GM21737 (cell line): ENCODE data around the gene COL7A1.

ENCODE experiments used
- ATAC-seq: cut with Tn5 transposase; IDR thresholded peaks from one replicate; pipeline ENCODE4 v1.9.1; 2021; ENCODE audit warnings: mild to moderate bottlenecking, moderate library complexity; ENCODE audit not compliant: unreplicated experiment

COL7A1 gene

DNA sequence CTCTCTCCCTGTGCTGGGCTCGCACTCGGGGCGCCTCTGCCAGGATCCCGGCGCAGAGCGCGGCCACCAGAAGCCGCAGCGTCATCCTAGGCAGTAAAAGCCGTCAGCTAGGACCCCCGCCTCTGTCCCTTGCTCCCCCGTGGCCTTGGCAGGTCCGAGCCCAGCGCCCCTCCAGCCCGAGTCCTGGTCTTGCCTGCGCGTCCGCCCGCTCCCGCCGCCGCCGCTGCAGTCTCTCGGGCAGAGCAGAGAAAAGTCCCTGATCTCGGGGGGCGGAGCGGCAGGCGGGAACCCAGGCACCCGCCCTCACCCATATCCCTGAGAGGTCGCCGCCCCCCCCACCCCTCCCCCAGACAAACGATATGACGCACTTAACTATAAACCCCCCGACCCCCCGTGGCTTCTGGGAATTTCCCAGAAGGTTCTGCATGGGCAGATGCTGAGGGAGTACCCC, at the start of gene COL7A1:
Gene COL7A1, minus strand, starts transcription at position 255 of the 451 bp plus-strand sequence. Its CDS starts 170 bp downstream, at position 85.
- ATAC-seq: no peak

DNA sequence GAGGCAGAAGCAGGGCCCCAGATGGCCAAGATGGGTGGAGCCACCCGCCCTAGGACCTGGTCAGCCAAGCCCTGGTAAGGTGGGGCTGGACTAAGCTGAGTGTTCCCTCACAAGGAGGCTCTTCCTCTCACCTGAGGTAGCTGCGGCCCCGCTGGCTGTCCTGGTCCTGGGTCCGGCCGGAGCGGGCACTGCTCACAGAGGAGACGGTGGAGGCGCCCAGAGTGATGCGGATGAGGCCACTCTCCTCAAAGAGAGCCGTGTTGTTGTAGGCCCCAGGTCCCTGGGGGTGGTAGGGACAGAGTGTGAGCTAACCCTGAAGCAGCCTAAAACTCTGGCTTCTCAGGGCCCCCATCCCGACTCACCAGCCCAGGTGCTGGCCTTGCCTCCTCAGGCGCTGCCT, 47.5 kb upstream of the COL7A1 start:
- ATAC-seq: no peak

DNA sequence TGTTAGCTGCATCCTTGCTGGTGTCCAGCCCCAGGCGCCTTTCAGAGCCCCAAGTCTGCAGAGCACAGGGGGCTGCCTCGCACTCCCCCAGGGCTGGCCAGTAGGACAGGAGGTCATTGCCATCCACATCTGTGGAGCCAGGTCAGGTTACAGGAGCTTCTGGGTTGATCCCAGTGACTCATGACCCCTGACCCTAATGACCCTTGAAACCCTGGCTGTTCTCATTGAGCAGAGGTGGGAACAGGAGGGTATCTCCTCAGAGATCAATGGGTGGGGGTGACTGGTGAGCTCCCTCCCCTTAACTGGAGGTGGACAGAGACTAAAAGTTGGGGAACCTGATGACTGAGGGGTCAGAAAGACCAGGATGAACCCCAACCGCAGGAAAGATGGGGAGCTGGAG, 46.3 kb upstream of the COL7A1 start:
- no peak for ATAC-seq

DNA sequence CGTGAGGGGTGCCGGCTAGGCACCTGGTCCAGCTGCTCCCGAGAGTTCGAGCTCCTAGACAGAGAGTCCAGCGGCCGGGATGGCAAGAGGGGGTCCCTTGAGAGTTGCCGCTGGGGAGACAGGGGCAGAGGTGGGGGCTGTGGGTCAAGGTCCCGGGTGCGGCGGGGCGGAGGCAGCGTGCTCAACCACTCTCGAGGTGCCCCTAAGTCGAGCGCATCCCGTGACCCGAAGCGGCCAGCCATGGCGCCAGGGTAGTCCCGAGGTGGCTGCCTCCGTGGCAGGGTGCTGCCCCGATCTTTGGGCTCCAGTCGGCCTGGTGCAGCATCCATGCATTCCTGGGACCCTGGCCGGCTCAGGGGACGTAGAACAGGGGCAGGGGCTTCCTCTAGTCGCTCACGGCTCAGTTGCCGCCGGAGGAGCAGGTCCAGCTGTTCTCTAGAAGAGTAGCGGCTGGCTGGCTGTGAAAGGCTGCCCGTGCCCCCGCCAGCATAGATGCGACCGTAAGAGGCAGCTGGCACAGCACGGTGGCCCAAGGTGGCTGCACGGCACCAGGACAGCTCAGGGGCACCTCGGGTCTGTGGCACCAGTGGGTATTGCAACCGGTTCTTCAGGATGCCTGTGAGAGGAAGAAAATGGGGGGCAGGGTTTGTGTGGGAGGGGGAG, 44.9 kb upstream of the COL7A1 start:
- no peak for ATAC-seq

DNA sequence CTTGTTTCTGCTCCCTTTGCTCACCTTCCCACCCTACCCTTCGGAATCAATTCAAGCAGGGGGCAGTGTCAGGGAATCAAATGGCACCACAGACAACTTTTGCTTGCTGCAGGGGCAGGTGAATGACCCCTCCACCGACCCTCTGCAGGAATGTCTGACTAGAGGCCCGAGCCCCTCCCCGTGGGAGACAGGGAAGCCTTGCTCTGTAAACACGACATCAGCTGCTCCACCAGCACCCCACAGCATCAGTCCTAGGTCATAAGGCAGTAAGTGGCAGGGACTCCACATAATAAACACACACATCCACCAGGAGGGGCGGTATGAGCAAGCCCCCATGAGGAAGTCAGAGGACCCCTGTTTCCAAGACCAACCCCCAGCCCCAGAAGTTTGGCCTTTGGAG, 42.2 kb upstream of the COL7A1 start:
- no peak for ATAC-seq

DNA sequence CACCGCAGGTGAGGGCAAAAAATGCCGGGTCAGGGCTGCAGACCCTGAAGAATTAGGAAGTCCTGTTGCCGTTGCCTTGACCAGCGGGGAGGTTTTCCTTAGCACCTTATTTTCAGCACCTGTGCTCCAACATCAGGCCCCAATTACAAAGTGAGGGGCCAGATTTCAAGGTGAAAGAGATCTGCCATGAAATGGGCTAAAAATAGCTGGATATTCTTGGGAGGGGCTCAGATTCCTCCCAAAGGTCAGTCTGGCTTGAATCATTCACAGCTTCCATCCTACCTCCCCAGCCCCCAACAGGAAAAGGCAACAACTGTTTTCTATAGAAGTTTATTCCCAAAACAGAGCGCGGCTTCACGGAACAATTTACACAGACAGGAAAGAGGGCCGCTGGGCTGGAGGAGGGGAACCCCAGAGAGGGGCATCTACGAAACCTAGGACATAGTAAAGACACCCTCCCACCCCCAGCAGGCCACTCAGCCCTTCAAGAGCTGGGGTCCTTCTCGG, 41.1 kb upstream of the COL7A1 start:
- no peak for ATAC-seq

DNA sequence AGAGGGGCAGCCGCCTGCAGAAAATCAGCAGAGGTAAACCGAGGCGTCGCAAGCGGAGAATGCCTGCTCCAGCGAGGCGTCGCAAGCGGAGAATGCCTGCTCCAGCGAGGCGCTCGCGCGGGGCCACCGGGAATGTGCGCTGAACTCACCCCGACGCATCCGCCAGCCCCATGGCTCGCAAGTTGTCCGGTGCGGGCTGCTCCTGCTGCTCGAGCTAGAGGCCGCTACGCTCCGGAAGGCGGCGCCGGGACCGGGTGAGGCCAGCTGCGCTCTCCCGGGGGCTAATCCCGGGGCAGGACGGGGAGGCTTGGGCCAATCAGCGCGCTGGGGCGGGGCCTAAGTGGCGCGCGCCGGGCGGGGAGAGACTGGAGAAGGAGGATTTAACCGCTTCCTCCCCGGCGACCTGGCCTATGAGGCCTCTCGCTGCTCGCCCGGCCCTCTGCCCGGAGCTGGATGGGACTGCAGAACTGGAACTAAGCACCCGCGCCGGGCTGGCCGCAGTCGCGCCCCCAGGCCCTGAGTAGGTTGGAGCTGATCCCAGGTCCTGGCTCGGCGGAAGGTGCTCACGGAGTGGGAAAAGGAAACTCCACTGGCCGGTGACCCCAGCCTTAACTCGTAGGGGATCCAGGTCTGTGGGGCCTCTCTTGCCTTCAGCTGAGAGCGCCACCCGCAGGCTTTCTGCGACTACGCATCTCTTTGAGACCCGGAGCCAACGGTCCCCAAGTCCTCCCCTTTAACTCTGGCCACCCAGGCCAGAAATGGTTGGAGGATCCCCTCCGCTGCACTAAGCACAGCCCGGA, 40.3 kb upstream of the COL7A1 start, which contains the start of gene SLC26A6:
Gene SLC26A6, minus strand, starts transcription at position 240 of the 800 bp plus-strand sequence. Its CDS starts 68 bp downstream, at position 172.
- peak; percentile 87 for ATAC-seq

DNA sequence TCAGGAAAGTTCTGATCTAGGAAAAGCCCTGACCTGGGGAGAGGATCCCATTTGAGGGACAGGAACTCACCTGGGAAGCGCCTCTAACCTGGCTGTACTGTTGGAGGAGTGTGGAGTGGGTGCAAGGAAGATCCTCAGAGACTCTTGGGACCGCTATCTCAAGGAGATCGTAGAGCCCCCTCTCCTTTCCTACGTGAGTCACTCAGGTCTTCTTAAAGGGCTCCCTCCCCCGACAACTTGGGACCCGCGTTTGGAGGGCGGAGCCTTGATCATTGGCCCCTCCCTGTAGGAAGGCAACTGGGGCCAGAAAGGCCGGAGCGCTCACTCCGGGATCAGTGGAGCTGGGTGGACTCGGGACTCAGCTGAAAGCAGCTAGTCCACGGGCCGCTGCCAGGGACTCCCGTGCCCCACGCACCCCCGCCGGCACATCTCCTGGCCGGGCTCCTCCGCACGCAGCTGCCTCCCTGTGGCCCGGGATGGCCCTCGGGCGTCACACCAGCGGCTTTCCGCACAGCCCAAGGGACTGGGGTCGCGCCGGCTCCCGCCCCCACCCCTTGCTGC, 39.6 kb upstream of the COL7A1 start:
- ATAC-seq: peak; percentile 9

DNA sequence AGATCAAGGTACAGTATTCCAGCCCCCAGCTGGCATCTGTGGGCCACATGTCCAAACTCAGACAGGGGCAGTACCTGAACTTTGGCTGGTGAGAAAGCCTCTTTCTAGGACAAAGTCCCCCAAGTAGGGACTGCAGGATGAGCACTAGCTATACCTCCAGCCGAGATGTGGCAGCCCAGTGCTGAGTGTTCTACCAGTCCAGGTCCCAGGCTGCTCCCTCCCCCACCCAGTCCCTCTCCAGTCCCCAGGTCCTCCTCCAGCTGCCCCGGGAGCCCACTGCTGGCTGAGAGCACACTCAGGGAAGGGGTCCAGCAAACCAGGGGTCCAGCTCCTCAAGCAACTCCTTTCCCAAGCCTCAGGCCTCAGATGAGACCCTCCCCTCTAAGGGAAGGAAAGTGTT, 38.6 kb upstream of the COL7A1 start:
- ATAC-seq: no peak

DNA sequence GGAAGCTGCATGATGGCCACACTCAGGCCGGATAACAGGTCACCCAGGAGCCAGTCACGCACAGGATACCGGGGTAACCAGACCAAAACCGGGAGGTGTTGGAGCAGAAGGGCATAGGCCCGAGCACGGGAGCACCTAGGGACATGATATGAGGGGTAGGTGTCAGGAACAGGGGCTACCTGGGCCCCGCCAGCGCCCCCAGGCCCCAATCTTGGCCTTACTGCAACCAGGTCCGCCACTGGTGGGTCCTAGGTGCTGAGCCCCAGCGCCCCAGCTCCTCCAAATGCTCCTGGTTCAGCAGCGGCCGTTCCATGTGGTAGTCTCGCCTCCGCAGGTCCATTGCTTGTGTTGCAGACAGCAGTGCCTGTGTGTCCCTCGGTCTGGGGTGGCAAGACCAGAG, 38.1 kb upstream of the COL7A1 start:
- no peak for ATAC-seq

DNA sequence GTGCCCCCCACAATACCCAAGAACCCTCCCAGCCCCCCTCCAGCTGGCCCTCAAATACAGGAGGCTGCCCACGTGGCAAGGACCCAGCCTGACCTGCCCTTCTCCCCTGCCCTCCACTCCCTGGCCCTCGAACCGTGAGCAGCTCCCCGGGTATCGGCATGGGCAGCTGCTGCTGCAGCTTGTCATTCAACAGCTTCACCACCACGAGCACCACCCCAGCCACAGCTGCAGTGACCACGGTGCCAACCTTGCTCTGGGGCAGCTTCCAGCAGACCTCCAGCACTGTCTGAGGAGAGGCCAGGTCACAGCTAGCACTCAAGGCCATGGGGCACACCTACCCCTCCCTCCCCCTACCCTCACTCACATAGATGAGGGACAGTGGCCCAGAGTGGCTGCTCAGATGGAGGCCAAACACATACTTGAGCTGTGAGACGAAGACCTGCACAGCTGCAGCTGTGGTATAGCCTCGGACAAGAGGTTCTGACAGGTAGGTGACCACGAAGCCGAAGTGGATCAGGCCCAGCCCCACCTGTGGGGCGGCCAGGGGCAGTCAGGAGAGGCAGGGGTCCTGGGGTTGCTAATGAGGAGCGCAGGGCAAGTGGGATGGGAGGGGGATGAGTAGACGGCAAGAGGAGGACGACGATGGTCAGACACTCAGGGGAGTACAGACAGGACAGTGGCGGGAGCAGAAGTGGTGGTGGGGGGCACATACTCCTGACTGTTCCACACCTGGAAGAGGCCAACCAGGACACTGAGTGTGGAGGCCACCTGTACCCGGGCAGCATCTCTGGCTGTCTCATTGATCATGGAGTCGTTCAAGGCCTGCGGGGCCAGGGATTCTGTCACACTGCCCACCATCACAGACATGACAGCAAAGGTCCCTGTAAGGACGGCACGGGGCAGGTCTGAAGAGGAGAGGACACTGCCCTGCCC, 36.7 kb upstream of the COL7A1 start:
- ATAC-seq: no peak

DNA sequence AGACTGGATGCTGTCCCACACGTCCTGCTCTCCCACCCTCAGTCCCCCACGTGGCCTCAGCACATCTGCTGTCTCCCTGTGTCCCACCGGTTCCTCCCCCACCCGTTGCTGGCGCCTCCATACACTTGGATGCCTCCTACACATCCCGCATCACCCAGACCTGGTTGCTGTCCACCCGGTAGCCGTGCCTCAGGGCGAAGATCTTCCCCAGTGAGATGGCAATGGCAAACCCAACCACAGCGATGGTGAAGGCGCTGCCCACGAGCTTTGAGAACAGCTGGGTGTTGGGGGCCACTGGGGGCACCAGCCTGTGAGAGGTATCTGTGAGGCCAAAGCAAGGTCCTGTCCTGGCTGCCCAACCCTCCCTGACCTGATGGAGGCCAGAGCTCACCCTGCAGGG, 35.7 kb upstream of the COL7A1 start:
- no peak for ATAC-seq

DNA sequence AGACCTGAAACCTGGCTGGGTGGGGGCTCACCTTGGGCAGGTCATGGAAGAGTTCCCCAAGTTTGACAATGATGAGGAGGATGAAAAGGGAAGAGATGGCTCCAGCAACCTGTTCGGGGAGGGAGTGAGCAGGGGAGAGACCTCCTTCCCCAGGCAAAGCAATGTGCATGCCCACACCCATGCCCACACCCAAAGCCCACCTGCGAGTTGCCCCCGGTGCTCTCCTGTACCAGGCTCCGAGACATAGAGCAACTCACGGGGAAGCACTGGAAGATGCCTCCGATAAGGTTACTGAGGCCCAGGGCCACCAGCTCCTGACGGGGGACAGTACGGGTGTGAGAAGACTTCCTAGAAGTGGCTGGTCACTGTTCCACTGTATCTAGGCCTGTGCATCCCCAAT, 35.3 kb upstream of the COL7A1 start:
- no peak for ATAC-seq

DNA sequence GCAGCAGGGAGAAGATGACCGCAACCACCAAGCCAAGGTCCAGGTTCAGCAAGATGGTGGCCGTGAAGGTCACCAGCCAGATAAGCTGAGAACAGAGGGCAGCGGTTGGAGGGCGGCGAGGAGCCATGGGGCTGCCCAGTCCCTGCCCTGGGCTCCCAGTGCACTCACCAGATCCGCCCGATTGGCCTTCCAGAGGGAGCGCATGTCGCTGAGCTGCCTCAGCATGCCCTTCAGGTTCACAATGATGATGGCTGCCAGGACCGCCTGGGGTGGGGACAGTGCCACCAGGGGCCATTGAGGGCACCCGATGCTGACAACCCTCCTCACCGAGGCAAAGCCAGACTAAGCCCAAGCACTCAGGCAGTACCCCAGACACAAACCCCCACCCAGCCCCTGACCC, 34.8 kb upstream of the COL7A1 start:
- ATAC-seq: no peak

DNA sequence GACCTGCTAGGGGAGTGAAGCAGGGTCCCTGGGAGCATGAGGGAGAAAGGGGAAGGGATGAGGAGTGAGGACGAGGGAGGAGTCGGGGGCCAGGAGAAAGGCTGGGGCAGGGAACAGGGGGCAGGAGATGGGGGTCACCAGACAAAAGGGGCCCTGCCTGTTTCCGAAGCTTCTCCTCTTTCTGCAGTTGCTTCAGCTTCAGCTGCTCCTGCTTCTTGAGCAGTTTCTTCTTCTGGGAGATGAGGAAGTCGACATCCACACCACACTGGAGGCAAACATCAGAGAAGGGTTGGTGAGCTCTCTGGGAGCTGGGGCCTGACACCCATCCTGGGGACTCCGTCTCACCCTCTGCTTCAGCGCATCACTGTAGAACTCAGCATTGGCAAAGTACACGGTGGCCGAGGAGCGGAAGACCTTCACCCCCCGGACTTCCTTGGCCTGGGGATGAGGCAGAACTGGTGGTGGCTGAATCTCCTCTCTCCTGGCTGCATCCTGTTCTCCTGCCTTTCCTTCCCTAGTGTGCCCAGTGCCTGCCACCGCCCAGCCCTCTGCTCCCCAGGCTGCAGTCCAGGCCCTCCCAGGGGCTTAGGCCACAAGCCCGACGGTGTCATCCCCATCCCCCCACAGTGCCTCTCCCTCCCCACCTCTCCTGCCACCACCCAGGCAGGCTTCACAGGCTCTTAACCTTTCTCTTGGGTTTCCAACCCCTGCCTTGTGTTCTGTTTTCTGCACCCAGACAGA, 33.3 kb upstream of the COL7A1 start:
- ATAC-seq: no peak

DNA sequence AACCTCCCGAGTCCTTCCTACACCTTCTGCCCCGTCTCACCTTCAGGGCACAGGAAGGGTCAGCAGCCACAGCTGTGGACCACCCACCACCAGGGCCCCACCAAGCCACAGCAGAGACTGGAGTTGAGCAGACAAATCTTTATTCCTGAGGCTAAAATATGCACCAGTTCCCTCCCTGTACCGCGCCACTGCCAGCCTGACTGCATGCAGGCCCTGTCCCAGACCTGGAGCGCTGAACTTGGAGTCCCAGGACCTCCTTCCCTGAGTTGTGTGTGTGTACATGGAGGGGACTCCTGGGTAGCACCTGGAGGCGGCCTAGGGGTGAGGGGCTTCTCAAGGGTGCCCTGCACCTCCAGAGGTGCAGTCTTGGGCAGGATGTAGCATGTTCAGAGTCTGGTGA, 30.5 kb upstream of the COL7A1 start:
- no peak for ATAC-seq

DNA sequence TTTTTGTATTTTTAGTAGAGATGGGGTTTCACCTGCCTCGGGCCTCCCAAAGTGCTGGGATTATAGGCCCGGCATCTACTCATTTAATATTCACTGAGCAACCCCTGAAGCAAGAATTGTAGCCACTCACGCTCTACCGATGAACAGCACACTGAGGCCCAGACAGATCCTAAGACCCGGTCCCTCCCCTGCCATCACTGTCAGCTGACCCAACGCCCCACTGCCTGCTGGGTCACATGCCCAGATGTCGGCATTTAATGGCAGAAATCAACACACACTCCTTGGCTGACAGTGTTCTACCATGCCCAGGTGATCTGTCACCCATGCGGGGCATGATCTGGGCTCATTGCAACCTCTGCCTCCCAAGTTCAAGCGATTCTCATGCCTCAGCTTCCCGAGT, 29.6 kb upstream of the COL7A1 start:
- no peak for ATAC-seq

DNA sequence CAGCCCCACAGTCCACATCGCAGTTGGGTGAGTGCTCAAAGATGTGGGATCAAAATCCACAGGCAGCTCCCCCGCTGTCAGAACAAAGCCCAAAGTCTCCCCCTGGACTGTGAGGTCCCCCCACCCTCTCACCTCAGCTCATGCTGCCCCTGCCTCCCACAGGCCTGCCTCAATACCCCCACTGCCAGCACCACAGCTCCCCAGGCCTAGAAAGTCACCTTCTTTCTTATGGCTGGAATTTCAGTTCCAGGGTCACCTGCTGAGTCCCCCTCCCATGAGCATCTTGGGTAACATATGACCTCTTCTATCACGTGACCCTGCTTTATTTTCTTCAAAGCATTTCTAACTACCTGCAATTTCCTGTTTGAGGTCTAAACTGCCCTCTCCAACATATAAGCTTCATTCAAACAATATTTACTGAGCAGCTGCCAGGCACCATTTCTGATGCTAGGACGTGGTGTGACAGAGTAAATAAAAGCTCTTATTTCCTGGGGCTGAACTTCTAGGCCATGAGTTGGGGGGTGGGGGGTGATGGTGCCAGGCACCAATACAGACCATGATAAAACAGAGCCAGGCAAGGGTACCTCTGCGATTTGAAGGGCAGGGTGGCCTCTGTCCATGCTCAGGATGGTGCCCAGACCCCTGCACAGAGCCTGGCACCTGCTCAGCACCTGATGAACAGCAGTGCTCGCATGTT, 28.9 kb upstream of the COL7A1 start:
- no peak for ATAC-seq

DNA sequence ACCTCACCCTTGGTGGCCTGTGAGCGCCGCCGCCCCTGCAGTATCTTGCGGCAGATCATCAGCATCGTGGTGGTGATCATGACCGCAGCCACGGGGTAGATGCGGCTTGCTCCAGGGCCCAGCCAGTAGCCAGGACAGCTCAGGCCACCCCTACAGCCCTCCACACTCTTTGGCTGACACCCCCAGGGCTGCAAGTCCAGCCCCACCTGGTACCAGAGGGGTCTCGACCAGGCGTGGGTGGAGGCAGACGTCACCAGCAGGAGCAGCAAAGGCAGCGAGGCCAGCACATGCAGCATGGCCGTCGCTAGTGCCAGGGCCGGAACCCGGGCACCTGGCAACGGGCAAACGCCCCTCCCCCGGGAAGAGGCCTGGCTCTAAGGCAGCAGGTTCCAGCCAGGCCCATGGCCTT, 26.3 kb upstream of the COL7A1 start, which contains the start of gene TMEM89:
Gene TMEM89, minus strand, starts transcription at position 309 of the 409 bp plus-strand sequence. Its CDS starts 13 bp downstream, at position 296.
- ATAC-seq: no peak
